Dedifferentiated amniotic fluid mesenchymal stem cell (primary cell): Measurements from ENCODE around the gene PTPN5.
"Not testable (repeated sequence)": the region's sequence is repeated elsewhere in the genome, so short reads cannot be mapped to it uniquely, and the experiment has no call there.

Experiments used
- DNase-seq: peaks from one replicate; pipeline ENCODE4 v3.0.0-alpha.2; 2016; ENCODE audit errors: extremely low spot score

The PTPN5 gene

DNA sequence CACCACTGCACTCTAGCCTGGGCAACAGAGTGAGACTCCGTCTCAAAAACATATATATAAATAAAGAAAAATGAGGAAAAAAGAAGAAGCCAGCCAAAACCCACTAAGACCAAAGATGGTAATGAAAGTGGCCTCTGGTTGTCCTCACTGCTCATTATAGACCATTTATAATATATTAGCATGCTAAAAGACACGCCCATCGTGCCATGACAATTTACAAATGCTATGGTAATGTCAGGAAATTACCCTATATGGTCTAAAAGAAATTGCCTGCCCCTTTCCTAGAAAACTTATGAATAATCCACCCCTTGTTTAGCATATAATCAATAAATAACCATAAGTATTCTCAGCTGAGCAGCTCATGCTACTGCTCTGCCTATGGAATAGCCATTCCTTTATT lies 109.1 kb downstream of the PTPN5 start:
- DNase-seq, result no peak

GRCh38 chr11:18681949-18682348 lies 109.6 kb downstream of the PTPN5 start:
- DNase-seq, result not testable (repeated sequence)
